Measurements from ENCODE around the gene EIF4B.
A peak's percentile ranks its signal among the peaks of the same experiment; 100 is the strongest.
"Not testable (repeated sequence)": the region's sequence is repeated elsewhere in the genome, so short reads cannot be mapped to it uniquely, and the experiment has no call there.

EIF4B gene, protein sequence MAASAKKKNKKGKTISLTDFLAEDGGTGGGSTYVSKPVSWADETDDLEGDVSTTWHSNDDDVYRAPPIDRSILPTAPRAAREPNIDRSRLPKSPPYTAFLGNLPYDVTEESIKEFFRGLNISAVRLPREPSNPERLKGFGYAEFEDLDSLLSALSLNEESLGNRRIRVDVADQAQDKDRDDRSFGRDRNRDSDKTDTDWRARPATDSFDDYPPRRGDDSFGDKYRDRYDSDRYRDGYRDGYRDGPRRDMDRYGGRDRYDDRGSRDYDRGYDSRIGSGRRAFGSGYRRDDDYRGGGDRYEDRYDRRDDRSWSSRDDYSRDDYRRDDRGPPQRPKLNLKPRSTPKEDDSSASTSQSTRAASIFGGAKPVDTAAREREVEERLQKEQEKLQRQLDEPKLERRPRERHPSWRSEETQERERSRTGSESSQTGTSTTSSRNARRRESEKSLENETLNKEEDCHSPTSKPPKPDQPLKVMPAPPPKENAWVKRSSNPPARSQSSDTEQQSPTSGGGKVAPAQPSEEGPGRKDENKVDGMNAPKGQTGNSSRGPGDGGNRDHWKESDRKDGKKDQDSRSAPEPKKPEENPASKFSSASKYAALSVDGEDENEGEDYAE

DNA sequence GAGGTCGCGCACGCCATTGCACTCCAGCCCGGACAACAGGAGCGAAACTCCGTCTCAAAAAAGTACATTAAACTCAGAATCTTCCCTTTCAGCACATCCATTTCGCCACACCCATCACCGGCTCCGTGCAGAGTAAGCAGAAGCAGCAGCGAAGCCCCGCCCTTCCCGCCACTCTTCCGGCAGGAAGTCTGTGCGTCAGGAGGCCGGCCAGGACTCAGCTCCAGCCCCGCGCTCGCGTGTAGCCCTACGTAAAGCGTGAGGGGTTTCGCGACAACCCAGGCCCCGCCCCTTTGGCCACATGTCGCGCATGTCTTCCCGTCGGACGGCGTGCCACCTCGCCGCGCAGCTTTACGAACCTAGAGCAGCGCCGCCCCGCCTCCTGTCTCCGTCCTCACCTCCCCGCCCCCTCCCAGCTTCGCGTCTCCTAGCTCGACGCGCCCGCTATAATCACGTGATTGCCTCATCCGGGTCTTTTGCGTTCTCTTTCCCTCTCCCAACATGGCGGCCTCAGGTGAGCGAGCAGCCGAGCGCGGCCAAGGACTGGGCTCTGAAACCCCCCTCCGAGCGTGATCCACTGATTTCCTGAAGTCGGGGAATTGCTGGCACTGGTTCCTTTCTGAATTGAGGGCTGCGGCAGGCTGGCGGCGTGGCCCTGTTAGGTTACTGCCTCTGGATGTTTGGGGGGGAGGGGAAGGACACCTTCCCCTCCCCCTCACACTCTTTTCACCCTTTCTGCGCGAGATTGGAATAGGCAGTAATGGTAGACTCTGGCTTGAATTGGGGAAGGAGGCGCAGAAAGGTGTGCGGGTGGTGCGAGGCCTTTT lies at the start of gene EIF4B:
Gene EIF4B (plus strand): TSS at position 471 of the 824 bp plus-strand sequence. CDS start 28 bp downstream, at position 499.
- peak; percentile 100 for DNase-seq (ENCODE audit: low read depth, low spot score)

DNA sequence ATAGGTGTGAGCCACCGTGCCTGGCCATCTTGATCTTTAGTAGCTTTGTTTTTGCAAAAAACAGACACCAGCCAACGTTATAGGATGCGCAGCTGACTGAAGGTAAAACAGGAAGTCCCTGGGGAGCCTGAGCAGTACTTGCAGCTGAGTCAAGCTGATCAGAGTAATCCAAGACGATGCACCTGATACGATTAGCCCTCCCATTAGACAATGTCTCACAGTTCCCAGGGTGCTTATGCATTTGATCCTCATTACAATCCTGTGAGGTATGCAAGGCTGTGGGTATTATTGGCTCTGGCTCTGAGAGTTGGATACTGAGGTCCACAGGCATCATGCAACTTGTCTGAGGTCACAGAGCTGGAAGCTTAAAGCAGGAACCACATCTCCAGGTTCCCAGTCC lies 49.3 kb upstream of the EIF4B start:
- DNase-seq (ENCODE audit: low read depth, low spot score), result peak; percentile 64

DNA sequence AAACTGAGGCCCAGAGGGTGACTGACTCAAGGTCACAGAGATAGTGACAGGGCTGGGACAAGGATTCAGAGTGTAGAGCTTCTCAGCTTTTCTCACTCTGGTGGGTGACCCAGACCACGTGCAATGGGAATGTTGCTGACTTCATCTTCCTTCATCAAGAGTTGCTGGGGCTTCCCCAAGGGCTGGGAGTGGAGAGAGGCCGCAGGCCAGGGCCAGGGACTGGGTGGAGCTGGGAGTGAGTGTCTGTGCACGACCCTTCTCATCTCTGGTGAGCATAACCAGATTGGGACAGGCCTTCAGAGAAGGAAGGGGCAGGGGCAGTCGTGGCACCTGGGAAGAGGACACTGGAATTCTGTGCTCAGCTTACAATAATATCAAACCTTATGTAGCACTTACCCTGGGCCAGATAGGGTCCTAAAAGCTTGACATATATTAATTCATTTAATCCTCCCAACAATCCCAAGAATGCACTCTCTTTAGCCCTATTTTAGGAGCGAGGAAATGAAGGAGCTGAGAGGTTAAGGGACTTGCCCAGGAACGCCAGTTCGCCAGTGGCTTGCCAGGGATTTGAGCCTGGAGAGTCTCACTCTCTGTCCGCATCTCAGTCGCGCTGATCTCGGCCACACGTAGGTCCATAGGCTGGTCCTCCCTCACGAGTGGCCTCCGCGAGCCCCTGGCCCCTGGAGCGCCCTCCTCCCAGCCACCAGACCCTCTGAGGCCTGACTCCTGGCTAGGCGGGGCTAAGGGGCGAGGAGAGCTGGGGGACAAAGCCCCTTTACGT lies 41.5 kb upstream of the EIF4B start:
- no peak for DNase-seq (ENCODE audit: low read depth, low spot score)

DNA sequence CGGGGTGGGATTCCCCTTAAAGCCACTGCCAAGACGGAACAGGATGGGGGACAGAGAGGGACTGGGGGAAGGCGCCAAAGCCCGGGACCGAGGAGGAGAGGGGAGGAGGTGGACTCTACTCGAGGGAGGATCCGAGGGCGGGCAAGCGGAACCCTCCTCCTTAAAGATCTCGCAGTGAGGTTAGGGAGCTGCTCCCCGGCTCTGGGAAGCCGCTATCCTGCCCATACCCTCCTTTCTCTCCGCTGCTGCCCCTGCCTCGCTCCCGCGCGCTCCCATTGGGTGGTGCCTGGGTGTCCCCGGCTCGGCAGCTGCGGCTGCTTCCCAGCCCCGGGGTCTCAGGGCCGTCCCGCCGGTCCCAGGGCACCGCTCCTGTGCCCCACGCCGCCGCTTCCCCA lies 40.9 kb upstream of the EIF4B start:
- DNase-seq (ENCODE audit: low read depth, low spot score), result no peak

DNA sequence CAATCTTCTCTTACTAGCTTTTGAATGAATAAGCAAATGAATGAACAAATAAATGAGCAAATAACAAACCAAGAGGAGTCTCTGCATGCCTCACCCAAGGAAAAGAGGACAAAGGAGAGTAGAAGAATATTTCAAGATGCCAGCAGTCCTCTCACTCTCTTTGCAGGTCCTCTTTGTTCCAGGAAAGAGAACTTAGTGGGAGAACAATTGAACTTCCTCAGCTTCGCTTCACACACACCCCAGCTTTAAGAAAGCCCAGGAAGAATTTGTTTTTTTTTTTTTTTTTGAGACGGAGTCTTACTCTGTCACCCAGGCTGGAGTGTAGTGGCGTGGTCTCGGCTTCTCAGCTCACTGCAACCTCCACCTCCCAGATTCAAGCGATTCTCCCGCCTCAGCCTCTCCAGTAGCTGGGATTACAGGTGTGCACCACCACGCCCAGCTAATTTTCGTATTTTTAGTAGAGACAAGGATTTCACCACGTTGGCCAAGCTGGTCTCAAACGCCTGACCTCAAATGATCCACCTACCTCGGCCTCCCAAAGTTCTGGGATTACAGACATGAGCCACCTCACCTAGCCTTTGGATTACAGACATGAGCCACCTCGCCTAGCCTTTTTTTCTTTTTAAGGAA lies 37.0 kb upstream of the EIF4B start:
- DNase-seq (ENCODE audit: low read depth, low spot score), result no peak

DNA sequence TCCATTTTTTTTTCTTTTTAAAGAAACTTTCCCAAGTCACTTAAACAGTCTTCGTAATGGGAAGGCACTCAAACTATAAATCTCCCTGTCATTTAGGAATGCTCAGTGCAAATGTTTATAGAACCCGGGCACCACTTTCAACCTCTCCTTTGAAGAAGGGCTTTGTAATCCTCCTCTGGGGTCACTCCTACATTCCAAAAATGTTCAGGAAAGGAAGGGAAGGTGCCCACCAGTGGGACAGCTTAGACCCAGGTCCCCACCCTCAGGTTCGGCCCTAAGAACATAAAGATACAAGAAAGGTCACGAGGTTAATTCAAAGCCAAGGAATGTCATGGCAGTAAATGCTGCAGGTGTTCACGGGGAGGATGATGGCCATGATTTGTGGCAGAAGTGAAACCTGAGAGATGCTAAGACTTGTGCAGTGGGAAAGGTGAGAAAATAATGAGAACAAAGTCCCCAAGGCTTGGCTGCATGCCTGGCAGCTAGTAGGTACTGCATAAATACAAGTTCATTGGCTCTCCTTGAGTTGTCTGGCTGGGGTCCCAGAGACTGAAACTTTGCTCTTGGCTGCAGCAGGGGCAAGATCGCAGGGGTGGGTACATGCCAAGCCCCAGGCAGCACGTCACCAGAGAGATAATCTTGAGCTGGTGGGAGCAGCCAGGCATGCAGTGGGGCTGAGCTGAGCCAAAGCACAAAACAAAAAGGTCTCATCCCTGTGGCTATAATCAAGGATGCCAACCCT lies 36.3 kb upstream of the EIF4B start:
- DNase-seq (ENCODE audit: low read depth, low spot score), result peak; percentile 70

DNA sequence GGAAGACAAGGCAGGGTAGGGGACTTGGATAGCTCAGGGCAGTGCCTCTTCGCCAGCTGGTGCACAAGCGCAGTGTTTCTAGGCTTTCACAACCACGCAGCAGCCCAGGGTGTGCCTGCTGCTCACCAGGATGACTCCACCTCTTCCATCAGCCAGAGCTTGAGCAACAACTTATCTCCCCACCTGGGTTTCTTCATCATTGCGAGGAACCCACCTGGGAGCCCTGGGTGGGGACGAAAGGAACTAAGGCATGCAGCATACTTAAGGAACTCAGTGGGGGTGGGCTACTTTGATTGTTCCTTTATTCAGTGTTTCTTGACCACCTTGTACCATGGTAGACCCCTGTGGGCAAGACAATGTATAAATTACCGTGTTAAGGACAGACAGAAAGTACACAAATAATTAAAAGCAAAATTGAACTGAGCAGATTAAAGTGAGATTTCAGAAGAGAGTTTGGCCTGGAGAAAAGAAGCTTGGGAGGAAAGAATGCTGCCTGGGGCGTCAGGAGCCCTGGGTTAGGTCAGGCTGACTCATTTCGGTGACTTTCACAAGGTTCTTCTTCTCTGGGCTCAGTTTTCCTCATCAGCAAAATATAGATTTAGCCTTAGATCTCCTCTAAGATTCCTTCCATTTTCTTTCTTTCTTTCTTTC lies 34.5 kb upstream of the EIF4B start:
- DNase-seq (ENCODE audit: low read depth, low spot score), result peak; percentile 57

DNA sequence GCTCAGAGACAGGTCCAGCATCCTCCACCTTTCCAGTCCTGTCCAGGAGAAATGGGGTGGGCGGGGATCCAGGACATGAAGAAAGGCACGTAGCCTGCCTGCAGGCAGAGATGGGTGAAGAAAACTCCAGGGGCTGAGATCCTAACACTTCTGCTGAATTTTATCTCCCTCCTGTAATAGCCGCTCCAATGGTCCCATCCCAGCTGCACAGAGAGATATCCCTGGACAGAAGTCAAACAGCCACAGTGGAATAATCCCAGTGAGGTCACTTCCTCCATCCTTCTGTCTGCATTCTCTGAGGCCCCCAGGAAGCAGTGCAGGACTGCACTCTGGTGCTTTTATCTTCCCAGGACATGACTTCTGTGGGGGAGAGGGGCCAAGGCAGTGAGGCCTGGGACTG lies 31.1 kb upstream of the EIF4B start:
- peak; percentile 36 for DNase-seq (ENCODE audit: low read depth, low spot score)

DNA sequence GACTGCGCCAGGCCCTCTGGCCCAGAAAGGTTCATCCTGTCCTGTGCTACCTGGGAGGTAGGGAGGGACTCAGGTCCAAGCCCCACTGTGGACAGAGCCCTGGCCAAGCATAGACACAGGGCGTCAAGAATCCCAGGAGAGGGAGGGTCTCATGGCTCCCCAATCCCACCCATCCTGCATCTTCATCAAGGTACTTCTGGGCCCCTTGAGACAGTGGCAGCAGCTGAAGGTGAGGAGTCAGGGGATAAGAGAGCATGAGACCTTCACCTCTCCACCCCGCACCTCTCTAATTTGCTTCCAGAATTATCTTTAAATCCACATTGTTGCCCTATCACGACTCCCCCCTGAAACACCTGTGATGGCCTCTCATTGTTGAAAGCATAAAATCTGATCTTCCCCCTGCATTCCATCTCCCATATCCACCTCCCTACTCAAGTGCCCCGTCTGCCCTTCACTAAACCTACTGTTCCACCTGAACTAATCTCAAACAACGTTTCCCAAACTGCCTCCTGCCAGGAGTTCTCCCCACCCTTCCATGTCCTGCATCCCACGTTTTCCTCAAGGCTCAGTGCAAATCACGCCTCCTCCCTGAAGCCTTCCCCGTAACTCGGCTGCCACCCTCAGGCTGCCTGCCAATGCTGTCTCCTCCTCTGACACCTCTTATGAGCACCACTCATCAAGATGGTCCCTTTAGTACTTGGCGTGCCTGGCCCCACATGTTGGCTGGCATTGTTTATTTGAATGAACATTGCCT lies 30.3 kb upstream of the EIF4B start:
- DNase-seq (ENCODE audit: low read depth, low spot score), result peak; percentile 35

DNA sequence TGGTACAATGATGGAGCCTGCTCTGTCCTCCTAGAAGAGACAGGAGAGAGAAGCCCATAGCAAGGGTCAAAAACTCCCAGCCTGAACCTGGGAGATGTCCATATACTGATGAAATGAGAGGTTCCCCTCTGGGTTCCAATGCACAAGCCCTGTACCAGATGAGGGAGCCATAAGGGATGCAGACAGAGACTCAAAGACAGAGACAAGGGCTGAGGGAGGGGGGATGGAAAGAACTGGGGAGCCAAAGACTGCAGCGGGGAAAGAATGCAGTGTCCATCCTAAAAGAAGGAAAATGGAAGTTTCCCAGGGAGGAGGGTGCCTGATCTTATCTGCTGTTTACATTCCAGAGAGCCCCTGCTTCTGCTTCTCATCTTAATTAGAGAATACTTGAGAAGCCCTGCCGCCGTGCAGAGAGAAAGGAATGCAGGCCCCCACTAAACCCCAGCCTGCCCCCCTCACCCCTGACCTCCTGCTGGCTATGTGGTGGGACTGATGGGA lies 29.6 kb upstream of the EIF4B start:
- peak; percentile 82 for DNase-seq (ENCODE audit: low read depth, low spot score)

DNA sequence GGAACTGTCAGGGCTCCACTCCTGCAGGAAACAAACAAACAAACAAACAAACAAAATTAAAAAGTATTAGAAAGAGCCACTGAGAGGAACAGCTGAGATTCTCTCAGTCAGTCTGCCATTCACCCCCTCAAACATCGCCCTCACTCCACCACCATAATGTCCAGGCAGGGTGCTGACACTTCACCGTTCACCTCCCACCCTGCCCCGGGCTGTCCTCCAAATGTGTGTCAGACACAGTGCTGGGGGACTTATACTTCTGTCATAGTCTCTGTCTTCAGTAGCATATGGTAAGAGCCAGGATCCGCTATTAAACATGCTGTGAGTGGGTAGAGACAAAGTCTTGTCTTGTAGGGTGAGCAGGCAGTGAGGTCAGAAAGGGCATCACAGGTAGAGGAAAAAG lies 29.1 kb upstream of the EIF4B start:
- DNase-seq (ENCODE audit: low read depth, low spot score), result no peak

DNA sequence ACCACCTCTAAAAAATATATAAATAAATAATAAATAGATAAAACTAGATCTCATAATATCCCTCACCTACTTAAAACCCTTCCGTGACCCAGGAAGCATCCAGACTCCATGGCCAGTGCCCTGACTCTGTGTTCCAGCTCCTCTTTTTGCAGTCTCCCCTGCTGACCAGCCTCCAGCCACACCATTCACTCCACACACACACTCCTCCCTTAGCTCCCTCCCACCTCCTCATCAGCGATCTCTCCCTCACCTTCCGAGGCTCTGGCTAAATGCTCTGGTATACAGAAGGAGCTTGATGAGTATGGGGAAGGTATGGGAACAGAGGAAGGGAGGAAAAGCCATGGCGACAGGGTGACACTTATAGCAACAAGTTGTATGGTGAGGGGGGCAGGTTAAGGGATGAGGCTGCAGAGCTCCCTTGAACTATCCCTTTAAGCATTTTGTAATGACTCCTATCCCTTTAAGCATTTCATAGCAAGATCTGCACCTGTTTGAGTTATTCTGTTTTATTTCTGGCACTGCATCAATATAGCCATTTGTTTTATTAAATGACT lies 26.1 kb upstream of the EIF4B start:
- no peak for DNase-seq (ENCODE audit: low read depth, low spot score)

DNA sequence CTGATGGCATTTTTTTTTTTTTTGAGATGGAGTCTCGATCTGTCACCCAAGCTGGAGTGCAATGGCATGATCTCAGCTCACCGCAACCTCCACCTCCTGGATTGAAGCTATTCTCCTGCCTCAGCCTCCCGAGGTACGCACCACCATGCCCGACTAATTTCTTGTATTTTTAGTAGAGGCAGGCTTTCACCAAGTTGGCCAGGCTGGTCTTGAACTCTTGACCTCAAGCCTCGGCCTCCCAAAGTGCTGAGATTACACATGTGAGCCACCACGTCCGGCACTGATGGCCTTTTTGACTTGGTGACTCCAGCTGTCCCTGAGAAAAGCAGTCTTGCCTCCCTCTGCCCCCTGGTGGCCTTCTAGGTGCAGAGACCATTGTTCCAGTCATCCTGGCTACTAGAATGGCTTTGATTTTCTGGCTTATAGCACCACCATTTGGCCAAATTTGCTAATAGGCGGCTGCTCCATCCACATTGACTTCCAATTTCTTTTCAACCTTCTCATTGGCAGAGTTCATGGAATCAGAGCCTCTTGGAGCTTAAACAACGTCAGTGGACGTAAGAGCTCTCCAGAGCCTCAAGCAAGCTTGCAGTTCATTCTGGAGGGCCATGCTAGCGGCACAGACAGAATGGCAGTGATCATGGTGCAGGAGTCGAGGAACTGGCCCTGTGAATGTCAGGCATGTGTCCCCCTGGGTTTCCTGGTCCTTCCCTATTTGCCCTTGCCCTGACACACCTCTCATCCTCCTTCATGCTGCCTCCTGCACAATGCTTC lies 25.4 kb upstream of the EIF4B start:
- peak; percentile 94 for DNase-seq (ENCODE audit: low read depth, low spot score)

DNA sequence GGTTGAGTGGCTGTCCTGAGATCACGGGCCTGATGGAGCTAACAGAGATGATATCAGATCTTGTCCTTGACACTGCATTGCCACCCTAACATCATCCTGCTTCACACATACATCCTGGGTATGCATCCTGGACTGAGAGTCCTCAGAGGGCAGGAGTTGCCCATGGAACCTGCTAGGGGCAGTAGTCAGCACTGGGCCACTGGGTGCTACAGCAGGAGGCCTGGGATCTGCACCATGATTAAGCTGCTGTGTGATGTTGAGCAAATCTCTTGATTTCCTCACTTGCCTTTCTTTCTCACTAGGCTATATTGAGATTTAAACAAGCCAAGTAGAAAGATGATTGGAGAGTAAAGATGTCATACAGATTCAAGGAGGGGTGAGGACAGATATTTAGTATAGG lies 22.1 kb upstream of the EIF4B start:
- DNase-seq (ENCODE audit: low read depth, low spot score), result peak; percentile 6

DNA sequence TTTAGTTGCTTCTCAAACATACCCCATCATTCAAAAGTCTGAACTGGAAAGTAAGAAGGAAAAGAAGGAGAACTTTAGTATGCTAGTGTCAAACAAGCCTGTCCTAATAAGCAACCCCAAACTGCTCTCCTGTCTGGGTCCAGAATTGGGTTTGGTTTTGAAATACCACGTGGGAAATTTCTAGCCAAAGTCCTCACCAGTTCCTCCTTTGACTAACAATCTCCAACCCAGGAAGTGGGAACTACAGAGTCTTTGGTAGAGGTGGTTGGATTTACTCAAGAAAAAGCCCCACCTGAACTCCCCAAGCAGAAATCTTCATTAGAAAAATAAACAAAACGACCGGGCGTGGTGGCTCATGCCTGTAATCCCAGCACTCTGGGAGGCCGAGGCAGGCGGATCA lies 17.4 kb upstream of the EIF4B start:
- no peak for DNase-seq (ENCODE audit: low read depth, low spot score)

DNA sequence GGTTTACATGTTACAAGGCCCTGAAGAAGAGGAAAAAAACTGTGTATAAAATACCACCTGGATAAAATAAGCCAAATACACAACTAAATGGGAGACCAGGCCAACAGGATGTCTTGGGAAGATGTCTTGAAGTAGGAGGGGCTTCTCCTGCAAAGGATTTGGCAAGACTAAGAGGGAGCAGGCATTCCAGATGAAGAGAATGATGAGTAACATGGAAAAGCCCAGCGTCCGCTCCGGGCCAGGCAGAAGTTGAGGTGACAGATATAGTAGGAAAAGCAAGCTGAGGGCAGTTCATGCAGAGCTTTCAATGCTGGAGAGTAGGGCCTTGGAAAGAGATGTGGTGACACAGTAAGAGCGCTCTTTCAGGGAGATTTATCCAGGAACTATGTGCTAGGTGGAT lies 16.1 kb upstream of the EIF4B start:
- DNase-seq (ENCODE audit: low read depth, low spot score), result no peak

DNA sequence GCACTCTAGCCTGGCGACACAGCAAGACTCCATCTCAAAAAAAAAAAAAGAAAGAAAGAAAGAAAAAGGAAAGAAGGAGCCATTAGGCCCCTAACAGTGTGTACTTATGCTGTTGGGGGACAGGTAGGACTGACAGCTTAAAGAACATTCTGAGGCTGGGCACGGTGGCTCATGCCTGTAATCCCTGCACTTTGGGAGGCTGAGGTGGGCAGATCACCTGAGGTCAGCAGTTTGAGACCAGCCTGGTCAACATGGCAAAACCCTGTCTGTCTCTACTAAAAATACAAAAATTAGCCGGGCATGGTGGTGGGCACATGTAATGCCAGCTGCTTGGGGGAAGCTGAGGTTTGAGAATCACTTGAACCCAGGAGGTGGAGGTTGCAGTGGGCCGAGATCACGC lies 14.0 kb upstream of the EIF4B start:
- not testable (repeated sequence) for DNase-seq (ENCODE audit: low read depth, low spot score)

All from astrocyte of the hippocampus (primary cell).